Measurements from ENCODE around the gene SDR42E2.

Gene SDR42E2

GRCh38 chr16:22206013-22206841, 43.9 kb downstream of the SDR42E2 start, which contains the start of gene EEF2K:
Gene EEF2K (plus strand): TSS chr16:22206278. CDS start chr16:22225730, 19,452 bp downstream.
- H3K4me3 ChIP-seq (ENCODE audit: low read length): peak within 1 kb of the TSS; percentile 79
- TF ChIP-seq, protein P1, sequence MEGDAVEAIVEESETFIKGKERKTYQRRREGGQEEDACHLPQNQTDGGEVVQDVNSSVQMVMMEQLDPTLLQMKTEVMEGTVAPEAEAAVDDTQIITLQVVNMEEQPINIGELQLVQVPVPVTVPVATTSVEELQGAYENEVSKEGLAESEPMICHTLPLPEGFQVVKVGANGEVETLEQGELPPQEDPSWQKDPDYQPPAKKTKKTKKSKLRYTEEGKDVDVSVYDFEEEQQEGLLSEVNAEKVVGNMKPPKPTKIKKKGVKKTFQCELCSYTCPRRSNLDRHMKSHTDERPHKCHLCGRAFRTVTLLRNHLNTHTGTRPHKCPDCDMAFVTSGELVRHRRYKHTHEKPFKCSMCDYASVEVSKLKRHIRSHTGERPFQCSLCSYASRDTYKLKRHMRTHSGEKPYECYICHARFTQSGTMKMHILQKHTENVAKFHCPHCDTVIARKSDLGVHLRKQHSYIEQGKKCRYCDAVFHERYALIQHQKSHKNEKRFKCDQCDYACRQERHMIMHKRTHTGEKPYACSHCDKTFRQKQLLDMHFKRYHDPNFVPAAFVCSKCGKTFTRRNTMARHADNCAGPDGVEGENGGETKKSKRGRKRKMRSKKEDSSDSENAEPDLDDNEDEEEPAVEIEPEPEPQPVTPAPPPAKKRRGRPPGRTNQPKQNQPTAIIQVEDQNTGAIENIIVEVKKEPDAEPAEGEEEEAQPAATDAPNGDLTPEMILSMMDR (IDR thresholded peaks at IDR 0.05; ENCODE audit: insufficient read depth, low read depth, low read length, missing control alignments): peak; percentile 64
- peak; percentile 94 for DNase-seq (ENCODE audit: low read depth)

GRCh38 chr16:22206842-22207714, 44.8 kb downstream of the SDR42E2 start:
- peak; percentile 63 for DNase-seq (ENCODE audit: low read depth)

DNA sequence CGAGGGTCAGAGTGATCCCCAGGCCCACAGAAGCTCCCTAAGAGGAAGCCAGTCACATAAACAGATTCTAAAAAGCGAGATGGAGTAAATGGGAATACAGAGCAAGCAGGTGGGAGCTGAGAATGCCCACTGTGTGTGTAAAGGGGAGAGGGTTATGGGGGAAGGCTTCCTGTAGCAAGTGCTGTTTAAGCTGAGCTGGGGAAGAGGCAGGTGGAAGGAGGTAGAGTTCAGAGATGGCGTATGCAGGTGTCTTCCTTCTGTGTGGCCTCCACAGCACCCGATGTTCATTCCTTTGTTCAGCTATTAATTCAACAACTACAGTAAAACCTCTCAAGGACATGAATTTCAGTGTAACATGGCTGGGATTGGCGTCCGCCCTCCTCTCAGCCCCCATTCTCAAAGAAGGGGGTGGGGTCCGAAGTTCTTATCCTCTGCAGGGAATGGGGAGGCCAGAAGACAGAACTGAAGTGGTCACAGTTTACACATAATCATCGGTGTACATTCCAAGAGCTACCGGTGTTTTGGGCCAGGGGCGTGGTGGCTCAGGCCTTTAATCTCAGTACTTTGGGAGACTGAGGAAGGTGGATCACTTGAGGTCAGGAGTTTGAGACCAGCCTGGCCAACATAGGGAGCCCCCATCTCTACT, 45.5 kb downstream of the SDR42E2 start:
- TF ChIP-seq, protein P1 (IDR thresholded peaks at IDR 0.05; ENCODE audit: insufficient read depth, low read depth, low read length, missing control alignments): no peak
- DNase-seq (ENCODE audit: low read depth): no peak
- peak overlapping the region; percentile 79 for H3K4me3 ChIP-seq (ENCODE audit: low read length)

More at GRCh38 chr16:22206842-22207714, 44.8 kb downstream of the SDR42E2 start:
- peak overlapping the region; percentile 79 for H3K4me3 ChIP-seq (ENCODE audit: low read length)
- TF ChIP-seq, protein P1 (IDR thresholded peaks at IDR 0.05; ENCODE audit: insufficient read depth, low read depth, low read length, missing control alignments): no peak

DNA sequence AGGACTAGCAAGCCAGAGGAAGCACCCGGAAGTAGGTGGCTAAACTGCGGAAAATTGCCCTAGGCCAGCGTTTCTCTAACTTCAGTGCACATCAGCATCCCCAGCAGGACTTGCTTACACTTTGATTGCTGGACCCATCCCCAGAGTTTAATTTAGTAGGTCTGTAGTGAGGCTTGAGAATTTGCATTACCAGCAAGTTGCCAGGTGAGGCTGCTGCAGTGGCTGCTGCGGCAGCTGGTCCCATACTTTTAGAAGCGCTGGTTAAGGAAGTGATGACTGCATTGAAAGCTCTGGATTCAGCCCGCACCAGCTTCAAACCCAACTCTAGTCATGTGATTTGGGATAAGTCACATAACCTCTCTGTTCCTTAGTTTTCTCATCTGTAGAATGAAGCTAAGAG, 48.0 kb downstream of the SDR42E2 start:
- TF ChIP-seq, protein P1 (IDR thresholded peaks at IDR 0.05; ENCODE audit: insufficient read depth, low read depth, low read length, missing control alignments): no peak
- no peak overlapping the region for H3K4me3 ChIP-seq (ENCODE audit: low read length)
- no peak for DNase-seq (ENCODE audit: low read depth)

GRCh38 chr16:22210854-22211253, 48.5 kb downstream of the SDR42E2 start:
- TF ChIP-seq, protein P1 (IDR thresholded peaks at IDR 0.05; ENCODE audit: insufficient read depth, low read depth, low read length, missing control alignments): no peak
- H3K4me3 ChIP-seq (ENCODE audit: low read length): no peak overlapping the region
- DNase-seq (ENCODE audit: low read depth): no peak

- no peak for DNase-seq (ENCODE audit: low read depth)
- TF ChIP-seq, protein P1 (IDR thresholded peaks at IDR 0.05; ENCODE audit: insufficient read depth, low read depth, low read length, missing control alignments): no peak
- H3K4me3 ChIP-seq (ENCODE audit: low read length): no peak overlapping the region
Observed at GRCh38 chr16:22213236-22213635, 50.9 kb downstream of the SDR42E2 start.
